AML-193 (cell line): ENCODE measurements around the gene DHX29.
A peak's percentile ranks its signal among the peaks of the same experiment; 100 is the strongest.

Experiments
- DNase-seq, 2 experiments: peaks; one replicate each; lab custom pipeline; 2025; lab: John Stamatoyannopoulos, UW

DHX29 gene

DNA sequence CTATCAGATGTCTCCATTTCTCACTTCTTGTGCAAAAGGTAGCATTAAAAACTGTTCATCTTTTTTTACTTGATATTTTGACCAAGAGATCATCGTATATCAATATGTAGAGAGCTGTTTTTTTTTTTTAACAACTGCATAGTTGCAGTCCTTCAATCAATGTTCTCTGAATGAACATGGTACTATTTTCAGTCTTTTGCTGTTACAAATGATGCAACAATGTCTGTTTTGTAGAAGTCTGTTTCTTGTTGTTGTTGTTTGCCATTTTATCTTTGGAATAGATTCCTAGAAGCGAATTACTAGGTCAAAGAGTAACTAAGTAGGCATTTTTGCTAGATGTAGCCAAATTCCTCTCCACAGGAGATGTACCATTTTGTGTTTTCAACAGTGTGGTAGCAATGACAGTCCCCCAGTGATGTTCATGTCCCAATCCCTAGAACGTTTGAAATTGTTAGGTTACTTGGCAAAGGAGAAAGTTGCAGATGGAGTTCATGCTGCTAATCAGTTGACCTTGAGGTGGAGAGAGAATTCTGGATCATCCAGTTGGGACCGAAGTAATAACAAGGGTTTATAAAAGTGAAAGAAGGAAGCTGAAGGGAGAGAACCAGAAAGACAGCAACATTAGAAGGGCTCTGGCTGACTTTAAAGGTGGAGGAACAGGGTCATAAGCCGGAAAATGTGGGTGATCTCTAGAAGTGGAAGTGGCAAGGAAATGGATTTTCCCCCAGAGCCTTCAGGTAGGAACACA, 6.5 kb upstream of the DHX29 start:
- no peak for DNase-seq

DNA sequence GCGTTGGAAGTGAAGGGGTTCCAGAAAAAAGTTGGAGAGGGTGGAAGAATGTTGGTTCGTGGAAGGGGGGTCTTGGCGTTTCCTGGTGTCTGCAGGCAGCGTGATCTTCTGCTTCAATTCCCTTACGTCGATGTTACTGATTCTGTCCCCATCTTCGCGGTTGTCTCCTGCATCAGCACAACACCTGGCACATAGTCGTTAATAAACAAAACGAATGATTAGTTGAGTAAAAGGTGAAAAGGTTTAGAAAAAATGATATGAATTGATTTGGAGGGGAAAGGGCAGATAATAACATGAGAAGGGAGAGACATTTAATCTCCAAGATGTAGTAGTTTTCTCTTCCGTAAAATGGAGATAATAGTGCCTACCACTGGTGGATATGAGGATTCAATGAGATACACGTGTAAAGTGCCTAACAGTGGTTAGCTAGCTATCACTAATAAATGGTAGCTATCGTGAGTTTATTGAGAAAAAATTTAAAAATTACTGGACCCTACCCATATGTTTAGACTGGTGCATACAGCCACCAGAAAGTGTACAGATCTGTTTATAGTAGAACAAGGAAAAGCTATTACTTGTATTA, 851 bp upstream of the DHX29 start:
- peak; percentile 34 to 35 for DNase-seq

DNA sequence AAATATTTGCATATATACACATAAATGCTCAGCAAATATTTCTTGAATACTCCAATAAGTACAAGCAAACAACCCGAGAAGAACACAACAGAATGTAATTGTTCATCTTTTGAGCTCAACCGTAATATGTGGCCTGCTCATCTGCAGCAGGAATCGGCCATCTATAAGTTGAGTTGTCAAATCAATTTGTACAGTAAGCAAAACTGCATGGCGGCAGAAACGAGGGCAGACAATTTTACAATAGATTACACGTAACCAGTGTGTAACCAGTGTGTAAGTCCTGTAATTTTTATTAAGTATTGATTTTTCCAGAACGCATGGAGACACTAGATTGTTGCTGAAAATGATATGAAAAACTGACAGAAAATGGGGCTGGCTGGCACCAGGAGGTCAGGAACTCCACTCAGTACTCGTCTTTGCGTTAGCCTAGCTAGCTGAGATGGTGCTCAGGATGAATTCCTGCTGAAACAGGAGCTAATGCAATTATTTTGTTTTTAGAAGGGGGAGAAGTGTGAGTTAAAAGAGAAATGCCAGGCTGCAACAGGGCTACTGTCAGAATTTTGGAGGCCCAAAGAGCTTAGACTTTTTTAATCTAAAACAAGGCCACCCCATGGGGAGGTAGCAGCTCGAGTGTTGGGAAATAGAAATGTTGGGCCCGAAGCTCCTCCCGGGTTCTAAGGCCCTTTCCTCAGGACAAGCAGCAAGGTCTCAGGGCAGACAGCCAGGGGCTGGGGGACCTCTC, 682 bp downstream of the DHX29 start:
- no peak for DNase-seq

DNA sequence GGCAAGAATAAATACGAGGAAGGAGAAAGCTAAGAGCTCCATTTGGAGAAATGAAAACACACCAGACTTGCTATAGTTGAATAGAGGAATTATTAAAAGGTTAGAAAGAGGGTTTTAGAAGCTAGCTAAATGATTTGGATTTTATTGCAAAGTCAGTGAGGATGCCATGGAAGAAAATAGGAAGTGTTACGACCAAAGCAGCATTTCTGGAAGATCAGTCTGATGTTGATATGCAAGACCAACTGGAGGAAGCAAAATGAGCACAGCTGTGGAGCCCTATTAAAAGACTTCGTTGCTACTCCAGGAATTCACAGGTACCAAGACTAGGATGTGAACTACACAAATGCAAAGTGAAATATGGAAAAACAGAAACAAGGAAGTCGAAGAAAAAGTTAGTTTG, 2.1 kb downstream of the DHX29 start:
- DNase-seq: peak in 1 of 2 experiments; percentile 6

DNA sequence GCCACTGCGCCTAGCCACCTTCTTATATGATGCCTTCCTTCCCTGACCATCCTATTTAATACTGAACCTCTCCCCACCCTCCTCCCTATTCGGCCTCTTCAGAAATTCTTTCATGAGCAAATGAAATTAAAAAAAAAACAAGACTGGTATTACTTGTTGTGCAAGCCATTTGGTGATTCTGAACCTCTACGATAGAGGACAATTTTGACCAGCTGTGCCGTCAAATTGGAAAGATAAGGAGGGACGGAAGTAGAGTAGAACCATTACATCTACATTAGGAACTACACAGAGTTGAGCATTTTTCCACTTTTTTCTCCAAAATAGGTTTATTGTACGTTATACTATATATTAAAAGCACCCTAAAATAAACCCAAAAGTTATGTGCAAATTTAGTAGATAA, 2.9 kb downstream of the DHX29 start:
- no peak for DNase-seq

DNA sequence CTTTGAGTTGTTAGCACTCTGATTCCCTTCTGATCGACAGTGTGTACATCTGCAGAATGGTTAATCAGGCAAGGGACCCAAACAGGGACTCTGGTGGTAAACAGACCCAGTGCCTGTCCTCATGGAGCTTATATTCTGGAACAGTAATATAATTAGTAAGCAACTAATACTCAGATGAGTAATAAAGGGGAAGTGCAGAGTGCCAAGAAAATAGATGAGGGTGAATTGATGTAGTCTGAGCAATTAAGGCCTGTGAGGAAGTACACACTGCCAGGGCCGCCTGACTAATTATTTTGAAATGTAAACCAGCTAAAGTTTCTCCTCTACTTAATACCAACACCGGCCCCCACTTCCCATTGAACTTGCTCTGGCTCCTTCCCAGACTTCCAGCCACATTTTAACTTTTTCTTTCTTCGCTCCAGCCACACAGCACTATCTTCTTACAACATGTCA, 4.2 kb downstream of the DHX29 start:
- peak; percentile 72 to 80 for DNase-seq

DNA sequence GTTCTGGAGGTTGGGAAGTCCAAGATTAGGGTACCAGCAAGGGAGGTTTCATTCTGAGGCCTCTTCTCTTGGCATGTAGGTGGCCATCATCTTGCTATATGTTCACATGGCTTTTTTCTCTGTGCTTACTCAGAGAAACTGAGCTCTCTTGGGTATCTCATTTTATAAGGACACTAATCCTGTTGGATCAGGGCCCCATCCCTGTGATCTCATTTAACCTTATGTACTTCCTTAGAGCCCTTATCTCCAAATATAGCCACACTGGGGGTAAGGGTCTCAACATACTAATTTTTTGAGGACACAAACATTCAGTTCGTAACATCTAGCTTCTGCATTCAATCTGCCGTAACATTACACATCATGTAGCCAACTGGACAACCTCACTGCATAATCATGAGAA, 6.6 kb downstream of the DHX29 start:
- DNase-seq: no peak

DNA sequence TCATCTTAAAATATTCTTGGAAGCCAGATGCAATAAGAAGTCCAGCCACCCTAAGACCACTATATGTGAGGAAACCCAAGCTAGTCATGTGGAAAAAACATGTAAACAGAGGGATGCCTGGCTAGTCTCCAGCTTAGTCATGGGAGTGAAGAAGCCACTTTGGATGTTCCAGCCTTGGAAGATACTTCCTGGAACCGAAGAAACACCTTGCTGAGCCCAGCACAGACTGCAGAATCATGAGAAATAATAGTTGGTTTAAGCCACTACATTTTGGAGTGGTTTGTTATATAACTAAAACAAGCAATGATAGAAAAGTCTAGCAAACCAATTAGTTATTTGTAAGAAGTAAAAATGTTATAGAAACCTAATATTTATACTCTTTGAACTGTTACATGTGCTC, 12.6 kb downstream of the DHX29 start:
- DNase-seq: no peak

DNA sequence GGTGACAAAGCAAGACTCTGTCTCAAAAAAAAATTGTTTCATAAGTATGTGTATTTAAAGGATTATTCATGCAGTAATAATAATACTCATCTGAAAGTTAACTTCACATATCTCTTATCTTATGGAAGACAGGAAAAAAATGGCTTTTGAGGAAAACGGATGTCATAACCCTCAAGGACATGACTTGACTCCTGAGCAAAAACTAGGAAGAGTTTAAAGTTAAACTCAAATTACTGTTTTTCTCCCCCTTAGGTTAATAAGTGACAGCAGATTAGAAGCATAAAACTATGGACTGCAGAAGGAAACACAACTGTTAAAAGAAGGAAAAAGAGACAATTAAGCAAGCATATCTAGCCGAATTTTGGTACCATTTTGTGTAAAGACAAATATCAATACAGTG, 16.5 kb downstream of the DHX29 start:
- no peak for DNase-seq

DNA sequence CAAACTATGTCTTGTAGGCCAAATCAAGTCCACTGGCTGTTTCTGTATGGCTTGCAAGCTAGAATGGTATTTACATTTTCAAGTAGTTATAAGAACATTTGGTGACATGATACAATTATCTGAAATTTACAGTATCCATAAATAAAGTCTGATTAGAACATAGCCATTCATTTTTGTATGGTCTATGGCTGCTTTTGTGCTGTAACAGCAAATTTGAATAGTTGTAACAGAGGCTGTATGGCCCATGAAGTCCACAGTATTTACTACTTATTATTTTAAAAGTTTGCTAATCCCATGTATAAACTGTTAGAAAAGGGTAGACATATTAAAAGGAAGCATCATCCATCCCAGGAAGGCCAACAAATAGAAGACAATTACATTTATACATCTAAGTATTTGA, 17.7 kb downstream of the DHX29 start:
- no peak for DNase-seq

DNA sequence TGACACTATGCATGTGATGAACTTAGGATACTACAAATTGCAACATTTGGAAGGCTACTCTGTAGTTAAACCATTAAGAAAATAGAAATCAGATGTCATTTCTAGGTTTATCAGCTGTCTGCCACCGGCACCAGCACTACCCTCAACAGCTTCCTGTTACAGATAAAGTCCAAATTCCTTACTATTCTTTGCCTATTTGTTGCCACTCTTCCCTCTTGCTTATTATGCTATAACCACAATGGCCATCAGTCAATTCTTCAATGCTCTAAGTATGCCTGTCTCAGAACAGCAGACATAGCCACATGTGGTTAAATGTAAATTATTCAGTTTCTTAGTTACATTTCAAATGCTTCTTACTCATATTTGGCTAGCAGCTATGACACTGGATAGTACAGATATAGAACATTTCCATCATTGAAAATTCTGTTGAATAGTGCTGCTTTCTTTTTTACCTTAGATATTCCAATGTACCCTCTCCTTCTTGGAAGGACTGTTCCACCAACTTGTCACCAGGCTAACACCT, 21.0 kb downstream of the DHX29 start:
- DNase-seq: no peak

DNA sequence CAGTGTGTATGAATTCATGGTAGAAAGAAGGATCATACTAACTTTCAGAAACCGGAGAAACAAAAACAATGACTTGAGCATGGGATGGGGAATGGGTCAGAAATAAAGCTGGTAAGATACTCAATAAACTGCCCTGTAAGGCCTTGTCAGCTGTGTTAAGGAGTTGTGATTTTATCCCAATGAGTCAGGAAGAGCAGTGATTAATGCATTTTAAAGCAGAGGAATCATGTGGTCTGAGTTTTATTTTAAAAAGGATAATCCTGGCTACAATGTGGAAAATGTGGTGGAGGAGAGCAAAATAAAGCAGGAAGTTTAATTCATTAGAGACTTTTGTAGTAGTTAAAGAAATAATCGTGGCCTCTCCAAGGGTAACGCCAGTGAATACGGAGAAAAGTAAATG, 28.7 kb downstream of the DHX29 start:
- no peak for DNase-seq

DNA sequence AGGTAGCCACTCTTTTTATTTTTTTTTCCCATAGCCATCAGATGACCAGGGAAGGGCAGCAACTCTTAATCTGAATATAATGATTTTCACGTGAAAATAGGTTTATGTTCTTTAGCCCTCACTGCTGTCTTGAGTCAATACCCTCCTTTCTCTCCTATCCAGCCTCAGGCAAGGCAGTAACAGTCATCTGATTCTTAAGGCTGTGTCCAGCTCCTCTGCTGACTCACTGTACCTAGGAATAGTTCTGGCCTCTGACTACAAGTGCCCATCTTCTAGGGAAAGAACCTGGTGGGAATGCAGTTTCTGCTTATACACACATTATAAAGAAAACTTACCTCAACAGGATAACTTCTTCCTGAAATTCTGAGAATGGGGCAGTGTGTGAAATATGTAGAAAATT, 30.7 kb downstream of the DHX29 start:
- no peak for DNase-seq

DNA sequence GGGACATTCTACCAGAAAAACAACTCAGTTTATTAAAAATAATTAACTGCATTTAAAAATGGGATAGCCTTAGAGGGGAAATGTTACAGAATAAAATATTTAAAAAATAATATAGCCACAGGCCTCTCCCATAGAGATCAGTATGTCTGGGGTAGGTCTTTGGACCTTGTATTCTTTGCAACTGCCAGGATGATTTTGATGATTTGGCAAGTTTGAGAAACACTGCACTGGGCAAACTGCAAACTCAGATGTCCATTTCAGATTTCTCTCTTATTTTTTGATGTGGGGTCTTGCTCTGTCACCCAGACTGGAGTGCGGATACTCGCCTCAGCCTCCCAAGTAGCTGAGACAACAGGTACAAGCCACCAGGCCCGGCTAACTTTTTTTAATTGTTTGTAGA, 49.2 kb downstream of the DHX29 start:
- no peak for DNase-seq

DNA sequence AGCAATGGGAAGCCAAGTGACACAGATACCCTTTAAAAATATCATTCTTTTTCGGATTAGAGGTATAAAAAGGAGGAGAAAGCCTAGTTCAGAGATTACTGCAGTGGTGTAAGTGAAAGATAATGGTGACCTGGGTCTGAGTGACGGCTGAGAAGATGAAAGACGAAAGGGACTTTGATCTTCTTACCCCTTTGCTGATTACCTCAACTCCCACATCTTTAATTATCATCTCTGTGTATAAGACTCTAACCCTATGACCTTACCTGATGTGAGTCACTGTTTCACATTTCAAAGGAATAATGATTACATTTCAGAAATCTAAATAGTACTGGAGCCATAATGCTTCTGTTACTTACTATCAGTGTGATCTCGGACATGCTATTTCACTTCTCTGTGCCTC, 52.7 kb downstream of the DHX29 start:
- no peak for DNase-seq

DNA sequence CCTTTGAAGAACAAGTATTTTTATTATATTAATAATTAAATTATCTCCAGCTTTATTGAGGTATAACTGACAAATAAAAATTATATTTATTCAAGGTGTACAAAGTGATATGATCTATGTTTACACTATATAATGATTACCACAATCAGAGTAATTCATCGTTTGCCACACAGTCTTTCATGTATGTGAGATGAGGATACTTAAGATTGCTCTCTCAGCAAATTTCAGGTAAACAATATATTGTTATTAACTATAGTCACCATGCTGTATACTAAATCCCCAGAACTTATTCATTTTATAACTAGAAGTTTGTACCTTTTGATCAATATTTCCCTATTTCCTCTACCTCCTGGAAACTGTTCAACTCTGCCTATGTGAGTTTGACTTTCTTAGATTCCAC, 57.4 kb downstream of the DHX29 start:
- no peak for DNase-seq

DNA sequence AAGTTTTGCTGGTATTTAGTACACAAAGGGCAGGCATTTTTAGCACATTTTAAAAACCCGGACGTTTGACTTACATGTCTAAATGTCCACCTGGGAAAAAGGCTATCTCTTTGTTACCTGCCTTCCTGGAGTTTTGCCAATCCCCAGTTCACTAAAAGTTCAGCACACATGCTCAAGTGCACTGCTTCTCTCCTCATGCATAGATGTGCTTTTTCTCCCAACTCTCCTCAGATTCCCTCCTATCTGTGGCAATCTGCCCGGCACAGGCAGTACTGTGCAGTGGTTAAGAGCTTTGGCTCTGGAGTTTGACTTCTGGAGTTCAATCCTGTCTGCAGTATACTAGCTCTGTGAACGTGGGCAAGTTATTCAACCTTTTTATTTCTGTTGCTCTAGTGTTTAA, 65.7 kb downstream of the DHX29 start:
- no peak for DNase-seq

DNA sequence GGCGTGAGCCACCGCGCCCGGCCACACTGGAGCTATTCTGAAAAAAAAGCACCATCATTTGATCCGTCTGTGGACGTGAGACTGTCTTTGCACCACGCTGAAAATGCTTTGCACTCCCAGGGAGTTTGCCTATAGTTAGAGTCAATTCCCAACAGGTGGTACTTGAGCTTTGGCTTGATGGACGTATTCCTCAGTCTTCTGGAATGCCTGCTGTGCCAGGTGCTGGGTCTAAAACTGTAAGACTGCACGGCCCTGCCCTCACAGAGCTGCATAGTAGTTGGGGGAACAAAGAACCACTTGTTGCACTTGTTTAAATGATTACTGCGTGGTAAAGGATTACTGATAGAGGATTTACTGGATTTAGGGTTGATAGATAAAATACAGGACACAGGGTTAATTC, 70.7 kb downstream of the DHX29 start:
- no peak for DNase-seq

DNA sequence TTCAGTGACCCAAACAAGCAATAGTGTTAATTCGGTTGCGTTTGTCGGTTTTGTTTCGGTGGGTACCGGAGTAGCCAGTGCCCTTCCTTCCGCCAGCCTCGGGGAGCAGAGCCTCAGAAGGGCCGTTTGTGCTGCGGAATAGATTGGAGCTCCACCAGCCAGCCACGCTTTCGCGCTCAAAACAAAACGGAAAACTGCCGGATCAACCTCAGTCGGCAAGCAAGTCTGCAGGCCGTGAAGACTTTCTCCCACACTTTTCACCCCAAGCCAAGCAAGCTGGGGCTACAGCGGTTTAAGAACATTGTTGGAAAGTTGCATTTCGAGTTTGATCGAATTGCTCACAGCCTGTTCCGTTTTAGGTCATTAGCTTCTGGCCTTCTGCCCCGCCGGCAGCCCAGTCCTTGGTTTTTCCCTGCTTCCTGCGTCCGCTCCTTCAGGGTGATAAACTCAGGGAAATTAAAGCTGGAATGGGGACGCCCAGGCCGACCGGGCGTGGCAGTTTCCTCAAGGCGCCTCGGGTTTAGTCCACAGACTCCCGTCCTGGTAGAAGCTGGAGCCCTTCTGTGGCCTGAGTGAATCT, 73.3 kb downstream of the DHX29 start:
- no peak for DNase-seq

DNA sequence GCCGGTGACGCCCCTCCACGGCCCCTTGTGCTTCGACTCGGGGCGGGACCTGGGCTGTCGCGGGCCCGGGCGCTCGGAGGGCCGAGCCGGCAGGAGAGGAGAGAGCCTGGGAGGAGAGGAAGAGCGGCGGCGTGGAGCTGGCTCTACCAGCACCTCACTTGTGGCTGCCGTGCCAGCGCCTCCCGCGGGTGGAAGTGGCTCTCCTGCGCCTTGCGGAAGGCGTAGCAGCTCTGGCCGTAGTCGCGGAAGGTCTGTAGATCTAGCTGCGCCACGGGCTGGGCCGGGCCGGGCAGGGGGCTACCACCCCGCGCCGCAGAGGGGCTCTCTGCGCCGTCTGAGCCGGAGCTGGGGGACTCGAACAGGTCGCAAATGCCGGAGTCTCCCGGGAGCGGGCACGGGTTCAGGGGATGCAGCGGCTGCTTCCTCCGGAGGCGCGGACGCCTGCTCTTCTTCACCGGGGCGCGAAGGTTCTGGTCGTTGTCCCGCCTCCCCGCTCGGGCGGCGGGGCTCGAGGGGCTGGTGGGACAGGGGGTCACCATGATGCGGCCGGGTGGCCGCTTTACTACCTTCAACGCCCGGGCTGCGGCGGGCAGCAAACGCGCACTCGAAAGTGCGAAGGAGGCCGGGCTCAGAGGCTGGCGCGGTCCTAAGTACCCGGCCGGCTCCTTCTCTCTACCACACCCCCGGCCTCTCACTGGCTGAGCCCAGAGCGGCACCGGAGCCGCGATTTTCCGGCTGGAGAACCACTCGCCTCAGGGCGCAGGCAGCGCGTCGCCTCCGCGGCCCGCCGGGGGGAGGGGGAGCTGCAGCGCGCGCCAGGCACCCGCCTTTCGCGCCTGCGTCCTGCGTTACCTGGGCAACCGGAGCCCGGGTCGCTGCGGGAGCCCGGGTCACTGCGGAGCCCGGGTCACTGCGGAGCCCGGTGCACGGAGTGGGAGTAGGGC, 74.2 kb downstream of the DHX29 start, which contains the start of gene CCNO:
TSS of gene CCNO (minus strand) at position 624 of the 944 bp plus-strand sequence. CDS start at position 539, 85 bp downstream.
- DNase-seq: no peak

DNA sequence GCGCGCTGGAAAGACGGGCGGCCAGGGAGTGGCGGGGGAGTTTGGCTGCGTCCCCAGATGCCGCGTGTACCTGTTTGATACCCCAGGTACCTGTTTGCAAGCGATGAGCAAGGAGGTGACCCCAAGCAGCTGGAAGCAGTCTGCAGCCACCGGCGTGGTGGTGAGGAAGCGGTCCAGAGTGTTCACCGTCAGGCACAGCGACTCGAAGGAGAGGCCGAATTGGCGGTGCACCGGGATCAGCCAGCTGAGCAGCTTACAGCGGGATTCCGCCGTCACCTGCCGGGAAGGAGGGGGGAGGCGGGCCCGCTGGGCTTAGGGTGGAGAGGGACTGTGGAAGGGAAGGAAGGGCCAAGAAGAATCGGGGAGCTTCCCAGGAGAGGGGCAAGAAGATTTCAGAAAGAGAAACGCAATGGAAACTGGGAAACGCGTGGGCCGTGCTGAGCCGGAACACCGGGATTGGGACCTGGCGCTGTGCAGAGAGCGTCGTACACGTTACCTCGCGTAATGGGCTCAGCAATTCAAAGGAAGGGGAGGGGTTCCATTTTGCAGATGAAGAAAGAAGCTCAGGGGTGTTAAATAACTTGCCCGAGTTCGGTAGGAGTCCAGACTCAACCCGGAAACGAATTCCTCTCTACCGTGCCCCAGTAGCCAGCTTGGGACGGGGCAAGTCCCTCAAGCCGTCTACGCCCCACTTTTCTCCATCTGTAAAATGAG, 75.1 kb downstream of the DHX29 start:
- no peak for DNase-seq
